ENCODE results near the gene PCP4L1.

The PCP4L1 gene

GRCh38 chr1:161225534-161226319, 32.8 kb upstream of the PCP4L1 start, which contains the start of gene TOMM40L:
Gene TOMM40L (plus strand): TSS chr1:161226060. CDS start chr1:161226490, 430 bp downstream.
- no peak for TF ChIP-seq ZFX (IDR thresholded peaks at IDR 0.05; ENCODE audit: borderline replicate concordance)
- peak; percentile 90 for TF ChIP-seq CTCF (IDR thresholded peaks at IDR 0.05)
- H3K27ac ChIP-seq, result peak within 1 kb of the TSS; percentile 84

- TF ChIP-seq CTCF (IDR thresholded peaks at IDR 0.05), result no peak
- no peak for TF ChIP-seq ZFX (IDR thresholded peaks at IDR 0.05; ENCODE audit: borderline replicate concordance)
- H3K27ac ChIP-seq, result peak overlapping the region; percentile 84
Measured at GRCh38 chr1:161226320-161226711, 32.2 kb upstream of the PCP4L1 start.

DNA sequence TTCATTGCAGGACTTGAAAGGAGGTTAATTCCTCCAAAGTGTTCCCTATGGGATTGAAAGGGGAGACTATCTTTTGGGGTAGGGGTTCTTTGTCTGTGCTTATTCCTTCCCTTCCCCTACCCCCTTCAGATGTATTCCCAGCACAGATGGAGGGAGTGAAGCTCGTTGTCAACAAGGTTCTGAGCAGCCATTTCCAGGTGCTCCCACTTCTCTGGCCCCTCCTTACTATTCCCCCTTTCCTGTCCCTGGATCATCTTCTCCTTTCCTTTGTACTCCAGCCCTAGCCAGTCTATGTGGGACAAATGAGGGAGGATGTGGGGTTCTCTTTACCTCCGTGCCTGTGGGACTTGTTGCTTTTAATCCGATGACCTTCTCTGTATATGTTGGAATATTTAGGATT, 31.8 kb upstream of the PCP4L1 start:
- TF ChIP-seq ZFX (IDR thresholded peaks at IDR 0.05; ENCODE audit: borderline replicate concordance), result no peak
- no peak for TF ChIP-seq CTCF (IDR thresholded peaks at IDR 0.05)
- peak overlapping the region; percentile 84 for H3K27ac ChIP-seq

DNA sequence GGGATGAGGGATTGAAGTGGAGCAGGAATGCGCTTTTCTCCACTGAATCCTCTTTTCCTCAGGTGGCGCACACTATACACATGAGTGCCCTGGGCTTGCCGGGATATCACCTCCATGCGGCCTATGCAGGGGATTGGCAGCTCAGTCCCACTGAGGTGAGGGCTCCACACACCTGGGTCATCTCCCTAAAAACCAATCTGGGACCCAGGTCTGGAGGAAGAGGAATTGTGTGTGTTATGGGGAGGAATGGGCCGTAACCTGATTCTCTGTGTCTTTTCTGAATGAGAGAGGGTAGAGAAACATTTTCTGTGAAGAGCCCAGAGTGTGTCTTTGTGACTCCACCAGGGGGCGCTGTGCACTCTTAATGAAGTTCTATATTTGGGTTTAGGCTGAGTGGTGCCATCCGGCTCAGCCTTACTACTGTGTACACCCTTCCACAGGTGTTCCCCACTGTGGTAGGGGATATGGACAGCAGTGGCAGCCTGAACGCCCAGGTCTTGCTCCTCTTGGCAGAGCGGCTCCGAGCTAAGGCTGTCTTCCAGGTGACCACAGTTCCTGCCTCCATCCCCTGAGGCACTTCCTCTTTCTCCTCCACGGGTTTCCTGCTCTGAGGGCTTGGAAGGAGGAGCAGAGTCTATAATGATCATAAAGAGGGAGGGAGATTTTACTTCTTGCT, 31.2 kb upstream of the PCP4L1 start:
- TF ChIP-seq CTCF (IDR thresholded peaks at IDR 0.05) (peak; percentile 96), ZFX (IDR thresholded peaks at IDR 0.05; ENCODE audit: borderline replicate concordance) (no peak)
- H3K27ac ChIP-seq, result peak overlapping the region; percentile 84

DNA sequence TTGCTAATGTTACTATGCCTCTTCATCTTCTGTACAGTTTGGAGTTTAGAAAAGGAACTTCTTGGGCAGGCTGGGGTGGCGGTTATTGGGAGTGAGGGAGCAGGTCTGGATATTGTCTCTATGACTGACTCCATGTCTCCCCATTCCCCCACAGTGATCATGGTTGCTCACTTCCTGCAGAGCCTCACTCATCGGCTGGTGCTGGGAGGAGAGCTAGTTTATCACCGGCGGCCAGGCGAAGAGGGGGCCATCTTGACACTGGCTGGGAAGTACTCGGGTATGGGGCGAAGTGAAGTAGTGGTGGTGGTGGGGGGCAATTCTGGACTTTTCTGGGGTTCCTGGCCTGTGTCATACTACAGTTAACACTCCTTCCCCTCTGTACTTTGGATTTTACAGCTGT, 30.5 kb upstream of the PCP4L1 start:
- TF ChIP-seq CTCF (IDR thresholded peaks at IDR 0.05) (no peak), ZFX (IDR thresholded peaks at IDR 0.05; ENCODE audit: borderline replicate concordance) (no peak)
- peak overlapping the region; percentile 84 for H3K27ac ChIP-seq

- 0 out of 2 replicates have a peak, but pooled peaks have one; percentile 9 for TF ChIP-seq CTCF (IDR thresholded peaks at IDR 0.05)
- TF ChIP-seq ZFX (IDR thresholded peaks at IDR 0.05; ENCODE audit: borderline replicate concordance), result no peak
- no peak overlapping the region for H3K27ac ChIP-seq
Measured at GRCh38 chr1:161229896-161230295, 28.6 kb upstream of the PCP4L1 start.

DNA sequence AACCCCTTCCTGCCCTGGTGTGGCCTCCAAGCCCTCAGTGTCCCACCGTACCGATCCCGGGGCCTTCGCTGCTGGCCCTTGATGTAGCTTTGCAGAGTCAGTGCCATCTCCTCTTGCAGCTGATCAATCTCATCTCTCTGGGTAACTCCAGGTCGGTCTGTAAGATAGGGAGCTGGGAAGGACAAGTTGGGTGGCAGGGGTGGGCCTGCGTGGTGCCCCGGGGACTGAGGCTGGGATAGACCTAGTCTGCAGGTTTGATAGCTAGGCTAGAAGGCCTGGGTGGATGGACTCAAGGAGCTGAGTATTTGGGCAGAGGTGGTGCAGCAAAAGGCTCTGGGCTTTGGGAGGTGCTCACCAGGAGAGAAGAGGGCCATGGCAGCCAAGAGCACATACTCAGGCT, 27.8 kb upstream of the PCP4L1 start:
- no peak for TF ChIP-seq CTCF (IDR thresholded peaks at IDR 0.05)
- no peak for TF ChIP-seq ZFX (IDR thresholded peaks at IDR 0.05; ENCODE audit: borderline replicate concordance)
- H3K27ac ChIP-seq, result no peak overlapping the region
